Activated CD8-positive, alpha-beta memory T cell treated with anti-CD3 and anti-CD28 coated beads for 4 hours (primary cell): ENCODE measurements around the gene NPAS1.

Source experiments
- DNase-seq, 2 donors: peaks; one replicate each; pipeline ENCODE4 v3.0.0-alpha.2; 2020; ENCODE audit warnings: low read depth in 2 of 2

NPAS1 gene

GRCh38 chr19:47081095-47081494, 61.5 kb downstream of the NPAS1 start:
- no peak for DNase-seq

- no peak for DNase-seq
These were observed 62.9 kb downstream of the NPAS1 start for GRCh38 chr19:47082493-47082892.

- no peak for DNase-seq
These were observed 65.3 kb downstream of the NPAS1 start for GRCh38 chr19:47084879-47085439.

- no peak for DNase-seq
These were observed 66.6 kb downstream of the NPAS1 start for GRCh38 chr19:47086280-47086679.

GRCh38 chr19:47089767-47090350, 70.2 kb downstream of the NPAS1 start:
- no peak for DNase-seq

- no peak for DNase-seq
These were observed 73.6 kb downstream of the NPAS1 start for GRCh38 chr19:47093254-47093653.

GRCh38 chr19:47093841-47094240, 74.2 kb downstream of the NPAS1 start:
- DNase-seq, result no peak

- DNase-seq, result no peak
These were observed 75.2 kb downstream of the NPAS1 start for GRCh38 chr19:47094557-47095475.
